Measurements from ENCODE around the gene CLEC10A.
"Not testable (repeated sequence)": the region's sequence is repeated elsewhere in the genome, so short reads cannot be mapped to it uniquely, and the experiment has no call there.

The CLEC10A gene

DNA sequence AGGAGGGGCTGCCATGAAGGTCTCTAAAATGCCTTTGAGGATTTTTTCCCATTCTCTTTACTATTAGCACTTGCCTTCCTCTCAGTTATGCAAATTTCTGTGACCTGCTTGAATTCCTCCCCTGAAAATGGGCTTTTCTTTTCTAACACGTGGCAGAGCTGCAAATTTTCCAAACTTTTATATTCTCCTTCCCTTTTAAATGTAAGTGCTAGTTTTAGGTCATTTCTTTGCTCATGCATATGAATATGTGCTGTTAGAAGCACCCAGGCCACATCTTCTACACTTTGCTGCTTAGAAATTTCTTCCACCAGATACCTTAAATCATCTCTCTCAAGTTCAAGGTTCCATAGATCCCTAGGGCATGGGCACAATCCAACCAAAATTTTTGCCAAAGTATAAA lies 11.8 kb downstream of the CLEC10A start:
- no peak for DNase-seq

GRCh38 chr17:7067198-7067597 lies 12.9 kb downstream of the CLEC10A start:
- no peak for DNase-seq

- no peak for DNase-seq
Measured at GRCh38 chr17:7064261-7064660, 15.8 kb downstream of the CLEC10A start.

DNA sequence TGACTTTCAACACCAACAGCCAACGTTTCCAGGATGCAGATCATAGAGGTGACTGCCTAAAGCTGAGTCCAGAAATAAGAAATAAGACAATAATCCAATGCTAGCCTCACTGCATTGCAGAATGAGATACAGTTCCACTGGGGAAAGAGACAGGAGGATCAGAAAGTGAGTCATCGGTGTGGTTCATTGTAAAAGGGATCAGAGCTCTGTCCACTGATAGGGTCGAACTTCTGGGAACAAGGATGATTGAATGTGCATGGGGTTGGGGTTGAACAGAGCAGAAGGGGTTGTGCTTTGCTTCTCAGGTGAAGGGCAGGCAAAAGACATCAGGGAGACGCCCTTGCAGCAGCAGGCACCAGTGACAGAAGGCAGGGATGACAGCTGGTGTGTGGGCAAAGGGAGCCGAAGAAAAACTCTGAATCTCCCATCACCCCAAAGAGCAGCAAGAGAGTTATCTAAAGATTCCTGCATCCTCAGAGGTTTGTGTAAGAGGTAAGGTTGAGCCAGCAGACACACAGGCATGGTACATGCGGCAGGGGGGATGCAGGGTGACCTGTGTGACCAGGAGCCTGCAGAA lies 16.4 kb downstream of the CLEC10A start:
- DNase-seq = no peak

GRCh38 chr17:7060165-7060891 lies 19.7 kb downstream of the CLEC10A start:
- no peak for DNase-seq

DNA sequence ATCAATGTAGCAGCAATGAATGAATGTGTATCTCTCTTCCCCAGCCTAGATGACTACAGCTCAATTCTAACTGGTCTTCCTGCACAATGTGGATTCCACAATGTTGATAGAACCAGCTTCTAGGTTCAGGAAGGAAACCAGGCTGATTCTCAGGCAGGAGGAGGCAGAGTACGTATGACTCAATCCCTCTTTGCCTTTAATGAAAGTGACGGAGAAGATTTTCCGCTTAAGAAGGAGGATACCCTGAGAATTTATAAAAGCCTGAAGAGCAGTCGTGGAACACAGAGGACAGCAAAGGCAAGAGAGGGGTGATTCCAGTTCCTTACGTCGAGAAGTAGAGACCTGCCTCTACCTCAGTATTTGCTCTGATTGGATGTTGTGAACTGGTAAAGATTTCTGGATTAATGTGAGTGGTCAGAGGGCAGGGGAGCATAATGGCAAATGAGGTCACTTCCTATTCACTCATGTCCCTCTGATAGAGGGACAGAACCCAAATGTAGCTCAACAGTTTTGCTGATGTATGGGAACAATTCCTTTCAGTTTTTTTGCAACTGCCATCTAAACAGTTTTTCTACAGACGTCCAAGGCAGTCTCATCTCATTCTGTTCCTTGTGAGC lies 21.1 kb downstream of the CLEC10A start:
- DNase-seq = no peak

DNA sequence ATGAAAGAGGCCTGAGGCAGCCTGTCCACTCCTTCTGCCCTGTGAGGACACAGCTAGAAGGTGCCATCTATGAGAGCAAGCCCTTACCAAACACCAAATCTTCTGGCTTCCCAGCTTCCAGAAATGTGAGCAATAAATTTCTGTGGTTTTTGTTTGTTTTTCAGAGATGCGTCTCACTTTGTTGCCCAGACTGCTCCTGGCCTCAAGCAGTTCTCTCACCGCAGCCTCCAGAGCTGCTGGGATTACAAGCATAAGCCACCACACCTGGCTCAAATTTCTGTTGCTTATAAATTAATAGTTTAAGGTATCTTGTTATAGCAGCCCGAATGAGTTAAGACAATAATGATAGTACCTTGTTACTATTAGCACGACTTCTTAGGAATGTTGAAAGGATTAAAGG lies 23.7 kb downstream of the CLEC10A start:
- no peak for DNase-seq

DNA sequence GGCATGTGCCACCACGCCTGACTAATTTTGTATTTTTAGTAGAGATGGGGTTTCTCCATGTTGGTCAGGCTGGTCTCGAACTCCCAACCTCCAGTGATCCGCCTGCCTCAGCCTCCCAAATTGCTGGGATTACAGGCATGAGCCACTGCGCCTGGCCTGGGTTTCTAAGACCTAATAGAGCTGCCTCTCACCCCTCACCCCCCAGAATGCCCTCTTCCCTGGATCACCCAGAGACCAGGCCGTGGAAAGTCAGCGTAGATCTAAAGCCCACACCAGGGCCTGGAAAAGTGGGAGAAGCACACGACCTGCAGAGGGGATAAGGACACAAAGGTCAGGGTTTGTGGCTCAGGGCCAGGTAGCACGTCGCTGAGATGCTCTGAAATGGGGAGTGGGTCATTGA lies 29.5 kb downstream of the CLEC10A start:
- DNase-seq = not testable (repeated sequence)

GRCh38 chr17:7048968-7049367 lies 31.1 kb downstream of the CLEC10A start:
- no peak for DNase-seq

DNA sequence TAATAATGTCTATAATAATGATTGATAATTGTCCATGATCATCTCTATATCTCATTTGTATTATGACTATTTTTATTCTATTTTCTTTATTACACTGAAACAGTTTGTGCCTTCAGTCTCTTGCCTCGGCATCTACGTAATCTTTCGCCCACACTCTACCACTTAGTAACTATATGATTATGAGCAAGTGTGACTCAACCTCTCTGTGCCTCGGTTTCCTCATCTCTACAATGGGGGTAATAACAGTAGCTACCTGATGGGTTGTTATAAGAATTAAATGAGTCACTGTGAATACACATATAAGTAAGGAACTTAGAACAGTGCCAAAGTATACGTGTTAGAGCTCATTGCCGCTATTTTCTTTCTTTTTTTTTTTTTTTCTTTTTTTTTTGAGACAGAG lies 32.5 kb downstream of the CLEC10A start:
- no peak for DNase-seq

- DNase-seq = not testable (repeated sequence)
Measured at GRCh38 chr17:7046725-7047397, 33.2 kb downstream of the CLEC10A start.

DNA sequence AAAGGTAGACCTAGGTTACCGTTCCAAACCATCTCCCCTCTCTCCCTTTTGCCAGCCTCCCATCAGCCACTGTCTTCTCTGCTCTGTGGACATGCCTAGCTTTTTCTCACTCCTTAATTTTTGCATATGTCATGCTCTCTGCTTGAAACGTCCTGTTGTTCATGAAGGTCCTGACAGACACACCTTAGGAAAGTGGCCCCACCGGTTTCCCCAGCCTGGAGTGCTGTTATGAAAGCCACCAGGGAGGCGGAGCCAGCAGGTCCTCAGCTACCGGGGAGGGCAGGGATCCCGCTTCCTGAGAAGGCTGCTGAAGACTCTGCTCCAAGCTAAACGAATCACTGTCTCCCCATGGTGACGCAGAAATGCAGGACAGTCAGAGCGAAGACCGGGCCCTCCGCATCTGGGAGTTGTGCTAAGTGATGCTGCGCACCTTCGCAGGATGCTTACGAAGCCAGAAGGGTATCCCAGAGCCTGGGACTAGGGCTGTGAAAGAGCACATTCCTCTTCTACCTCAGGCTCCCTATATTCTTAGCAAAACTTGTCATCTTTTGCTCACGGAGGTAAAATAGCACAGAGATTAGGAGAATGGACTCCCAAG lies 33.8 kb downstream of the CLEC10A start:
- peak; percentile 32 for DNase-seq

DNA sequence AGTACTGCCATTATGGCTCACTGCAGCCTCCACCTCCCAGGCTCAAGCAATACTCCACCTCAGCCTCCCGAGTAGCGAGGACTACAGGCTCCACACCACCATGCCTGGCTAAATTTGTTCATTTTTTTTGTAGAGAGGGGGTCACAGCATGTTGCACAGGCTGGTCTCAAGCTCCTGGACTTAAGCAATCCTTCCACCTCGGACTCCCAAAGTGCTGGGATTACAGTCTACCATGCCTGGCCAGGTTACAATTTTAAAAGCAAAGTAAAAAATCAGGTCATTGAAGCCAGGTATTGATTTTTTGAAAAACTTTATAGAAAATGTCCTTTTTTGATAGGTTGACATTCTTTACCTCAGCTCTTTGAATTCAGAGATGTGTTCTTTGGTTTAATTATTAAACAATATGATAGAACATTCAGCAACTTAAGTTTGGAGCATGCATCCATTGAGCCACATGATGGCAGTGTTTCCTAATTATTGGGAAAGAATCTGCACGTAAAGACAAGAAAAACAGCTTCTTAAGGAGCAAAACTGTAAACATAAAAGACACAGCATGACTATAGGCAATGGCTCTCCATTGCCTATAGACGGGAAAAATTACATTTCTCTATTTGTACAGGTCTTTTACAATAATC lies 34.4 kb downstream of the CLEC10A start:
- DNase-seq = peak; percentile 25

DNA sequence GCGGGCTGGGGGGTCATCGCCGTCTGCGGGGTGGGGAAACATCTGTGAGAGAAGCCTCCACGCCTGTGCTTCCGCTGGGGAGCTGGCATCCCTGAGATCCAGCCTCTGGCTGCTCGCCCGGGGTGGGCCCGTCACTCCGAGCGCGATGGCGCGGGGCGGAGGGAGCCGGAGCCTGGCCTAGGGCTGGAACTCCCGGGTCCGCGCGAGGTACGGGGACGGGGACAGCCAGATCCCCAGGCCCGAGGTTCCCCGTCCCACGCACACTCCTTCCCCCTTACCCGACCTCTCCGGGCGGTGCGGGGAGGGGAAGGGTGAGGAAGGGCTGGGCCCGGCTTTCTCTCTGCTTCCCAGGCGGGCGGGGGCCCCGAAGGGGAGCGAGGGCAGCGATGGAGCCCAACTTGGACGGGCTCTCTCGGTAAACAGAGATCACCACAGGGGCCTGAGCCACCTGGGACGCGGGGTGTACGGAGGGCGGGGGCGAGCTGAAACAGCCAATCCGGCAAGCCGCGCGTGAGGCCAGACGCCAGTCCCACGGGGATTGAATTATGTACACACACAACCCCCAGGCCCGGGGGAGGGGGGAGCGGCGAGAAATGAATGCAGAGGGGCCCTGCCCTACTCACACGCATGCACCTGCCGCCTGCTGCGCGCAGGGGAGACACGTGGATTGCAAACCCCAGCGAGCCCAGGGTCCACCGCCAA lies 36.4 kb downstream of the CLEC10A start, which contains the start of gene SLC16A11:
TSS of gene SLC16A11 (minus strand) at position 596 of the 702 bp plus-strand sequence. CDS start at position 17, 579 bp downstream.
- peak; percentile 11 for DNase-seq

- no peak for DNase-seq
Measured at GRCh38 chr17:7043182-7043496, 36.9 kb downstream of the CLEC10A start.

- no peak for DNase-seq
Measured at GRCh38 chr17:7042501-7043181, 37.4 kb downstream of the CLEC10A start.

DNA sequence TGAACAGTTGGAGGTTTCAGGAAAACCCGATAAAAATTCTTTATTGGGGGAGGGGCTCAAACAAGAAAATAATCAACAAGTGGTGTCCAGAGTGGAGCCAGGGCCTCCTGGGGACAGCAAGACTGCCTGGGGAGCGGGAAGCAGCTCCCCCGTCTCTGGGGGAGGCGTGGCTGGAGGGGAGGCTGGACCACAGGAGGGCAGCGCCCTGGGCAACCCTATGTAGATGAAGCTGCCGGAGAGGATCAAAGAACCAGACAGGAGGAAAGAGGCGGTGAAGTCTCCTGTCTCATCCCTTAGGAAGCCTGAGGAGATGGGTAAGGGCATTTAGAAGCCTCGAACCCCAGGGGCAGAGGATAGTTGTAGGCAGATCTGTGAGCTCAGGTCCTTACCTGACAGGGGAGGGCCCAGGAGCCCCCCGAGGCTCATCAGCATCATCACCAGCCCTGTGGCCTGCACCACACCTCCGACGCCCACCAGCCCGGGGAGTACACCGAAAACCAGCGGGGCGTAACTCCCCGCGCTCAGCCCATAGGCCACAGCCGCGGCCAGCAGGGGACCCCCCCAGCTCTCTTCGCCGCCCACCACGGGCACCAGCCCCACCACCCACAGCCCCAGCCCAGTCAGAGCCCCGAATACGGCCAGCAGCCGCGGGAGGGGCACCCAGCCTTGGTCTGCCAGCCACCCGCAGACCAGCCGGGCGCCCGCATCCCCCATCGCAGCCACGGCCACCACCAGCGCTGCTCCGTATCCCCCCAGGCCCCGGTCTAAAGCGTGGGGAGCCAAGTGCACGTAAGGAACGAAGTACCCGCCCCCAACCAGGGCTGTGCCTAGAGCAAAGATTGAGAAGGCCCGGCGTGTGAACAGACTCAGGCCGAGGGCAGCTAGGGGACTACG lies 38.2 kb downstream of the CLEC10A start:
- no peak for DNase-seq

GRCh38 chr17:7039832-7040231 lies 40.2 kb downstream of the CLEC10A start:
- no peak for DNase-seq

- no peak for DNase-seq
Measured at GRCh38 chr17:7038025-7038862, 41.8 kb downstream of the CLEC10A start.
